Tibial nerve (tissue), 4 donors: ENCODE results near the gene NKD2. TPM values are rescaled to one million over a fixed set of nuclear protein-coding genes. Genes with fewer than 3 reads are reported as not detected.
"Not testable (repeated sequence)": the region's sequence is repeated elsewhere in the genome, so short reads cannot be mapped to it uniquely, and the experiment has no call there.

Source experiments
- DNase-seq, 2 donors: peaks; one replicate each; pipeline ENCODE4 v3.0.0-alpha.2; 2019; ENCODE audit warnings: low spot score in 2 of 2
- H3K27ac ChIP-seq, 4 donors: fragments of 200-600 bp; sonication (generic) in 3 of 4; one replicate each; pipeline ENCODE4 v1.5.1; 2017 to 2019; ENCODE audit warnings: mild to moderate bottlenecking in 1 of 4
- H3K27me3 ChIP-seq, 2 donors: fragments of 200-600 bp; sonication (generic) in 1 of 2; one replicate each; pipeline versions ENCODE4 v1.5.1 to v1.6.0; 2017 to 2019
- H3K36me3 ChIP-seq, 3 donors: fragments of 200-600 bp; sonication (generic); one replicate each; pipeline ENCODE4 v1.5.1; 2018 to 2019
- H3K4me1 ChIP-seq, 4 donors: fragments of 200-600 bp; sonication (generic) in 3 of 4; one replicate each; pipeline ENCODE4 v1.5.1; 2017 to 2019
- H3K4me3 ChIP-seq, 4 donors: fragments of 200-600 bp; sonication (generic) in 3 of 4; one replicate each; pipeline ENCODE4 v1.5.1; 2017 to 2019; ENCODE audit warnings: mild to moderate bottlenecking in 1 of 4, moderate library complexity in 1 of 4
- H3K9me3 ChIP-seq, 4 donors: fragments of 200-600 bp; sonication (generic) in 3 of 4; one replicate each; pipeline ENCODE4 v1.5.1; 2017 to 2019
- EP300 ChIP-seq, 2 donors: sonication (generic); formaldehyde crosslinking; IDR thresholded peaks; one replicate each; pipeline ENCODE4 v1.6.1; 2017; ENCODE audit warnings: antibody characterized with exemption in 2 of 2, mild to moderate bottlenecking in 1 of 2
- POLR2A ChIP-seq, 2 donors: fragments of 450-650 bp; IDR thresholded peaks; one replicate each; pipeline ENCODE4 v1.6.1; 2017; ENCODE audit warnings: antibody characterized with exemption in 2 of 2, mild to moderate bottlenecking in 2 of 2, moderate library complexity in 2 of 2
- WGBS, 2 donors: methylation state at CpG; one replicate each; pipeline ENCODE4 v1.1.5; 2018; 5-methylcytosine and 5-hydroxymethylcytosine counted together
- total RNA-seq, 4 donors: library from RNA; depleted of rRNA; stranded (reverse); fragments of >200 nt; gene quantifications; one replicate each; pipeline ENCODE4 v1.1.0, GENCODE V29; 2016
- TF ChIP-seq, protein P1 (sequence below), 5 experiments: fragments of 200-600 bp in 3 of 5; fragments of 450-650 bp in 2 of 5; sonication (generic) in 3 of 5; IDR thresholded peaks; one replicate each; pipeline ENCODE4 v1.5.1; 2016 to 2019; ENCODE audit warnings: antibody characterized with exemption in 5 of 5, mild to moderate bottlenecking in 3 of 5, moderate library complexity in 2 of 5

Gene NKD2
- total RNA-seq, 4 donors from 2014 or later, result 0.60 to 4.7 TPM; not detected in 2

DNA sequence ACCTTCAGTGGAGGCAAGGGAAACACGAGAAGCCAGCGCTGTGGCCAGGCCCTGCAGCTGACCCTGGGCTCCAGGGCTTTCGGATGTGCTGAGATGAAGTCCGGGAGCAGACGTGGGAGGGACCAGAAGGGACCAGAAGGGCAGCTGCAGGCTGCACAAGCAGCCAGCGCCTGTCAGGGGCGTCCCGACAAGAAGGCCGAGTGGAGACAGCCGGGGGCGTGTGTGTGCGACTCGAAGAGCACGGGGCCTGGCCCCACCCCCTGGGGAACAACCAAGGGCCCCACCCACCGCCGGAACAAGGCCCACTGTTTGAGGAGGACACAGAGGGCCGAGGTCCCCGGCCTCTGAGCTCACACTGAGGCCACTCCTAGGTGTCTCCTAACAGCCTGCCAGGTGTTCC is 71.8 kb downstream of the NKD2 start:
- WGBS, 2 donors, result 38 to 50% methylated on average over 10 to 18 of the region's 18 CpGs
- Histone ChIP-seq H3K27me3 (no peaks in the 10 kb centered on the region), H3K9me3 (no peaks in the 10 kb centered on the region), H3K4me3 (no peak overlapping the region), H3K36me3 (peaks cover 0 to 87% (median 9%) of the 10 kb centered on the region in 3 donors), H3K4me1 (no peaks in the 10 kb centered on the region), H3K27ac (no peak overlapping the region)
- TF ChIP-seq POLR2A (IDR thresholded peaks at IDR 0.05), result no peak
- TF ChIP-seq, protein P1, sequence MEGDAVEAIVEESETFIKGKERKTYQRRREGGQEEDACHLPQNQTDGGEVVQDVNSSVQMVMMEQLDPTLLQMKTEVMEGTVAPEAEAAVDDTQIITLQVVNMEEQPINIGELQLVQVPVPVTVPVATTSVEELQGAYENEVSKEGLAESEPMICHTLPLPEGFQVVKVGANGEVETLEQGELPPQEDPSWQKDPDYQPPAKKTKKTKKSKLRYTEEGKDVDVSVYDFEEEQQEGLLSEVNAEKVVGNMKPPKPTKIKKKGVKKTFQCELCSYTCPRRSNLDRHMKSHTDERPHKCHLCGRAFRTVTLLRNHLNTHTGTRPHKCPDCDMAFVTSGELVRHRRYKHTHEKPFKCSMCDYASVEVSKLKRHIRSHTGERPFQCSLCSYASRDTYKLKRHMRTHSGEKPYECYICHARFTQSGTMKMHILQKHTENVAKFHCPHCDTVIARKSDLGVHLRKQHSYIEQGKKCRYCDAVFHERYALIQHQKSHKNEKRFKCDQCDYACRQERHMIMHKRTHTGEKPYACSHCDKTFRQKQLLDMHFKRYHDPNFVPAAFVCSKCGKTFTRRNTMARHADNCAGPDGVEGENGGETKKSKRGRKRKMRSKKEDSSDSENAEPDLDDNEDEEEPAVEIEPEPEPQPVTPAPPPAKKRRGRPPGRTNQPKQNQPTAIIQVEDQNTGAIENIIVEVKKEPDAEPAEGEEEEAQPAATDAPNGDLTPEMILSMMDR (IDR thresholded peaks at IDR 0.05), result no peak
- no peak for TF ChIP-seq EP300 (IDR thresholded peaks at IDR 0.05)
- DNase-seq, result no peak

DNA sequence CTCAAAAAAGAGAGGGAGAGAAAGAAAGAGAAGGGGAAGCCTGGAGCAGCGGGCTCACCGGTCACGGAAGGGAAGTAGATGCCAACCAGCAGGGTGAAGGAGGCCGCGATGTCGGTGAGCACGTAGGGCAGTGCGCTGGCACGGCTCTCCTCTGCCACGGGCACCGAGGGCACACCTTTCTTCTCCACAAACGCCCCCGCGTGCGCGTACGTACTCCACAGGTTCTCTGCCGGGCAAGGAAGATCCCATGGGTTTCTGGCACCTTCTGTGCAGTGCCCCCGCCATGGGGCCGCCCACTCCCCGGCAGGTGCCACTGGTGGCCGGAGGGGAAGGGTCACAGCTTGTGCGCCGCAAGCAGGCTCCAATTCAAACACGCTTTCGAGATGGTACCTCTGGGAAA is 72.9 kb downstream of the NKD2 start:
- Histone ChIP-seq H3K9me3 (no peaks in the 10 kb centered on the region), H3K36me3 (peaks cover 0 to 87% (median 6%) of the 10 kb centered on the region in 3 donors), H3K4me1 (no peaks in the 10 kb centered on the region), H3K4me3 (no peak overlapping the region), H3K27me3 (no peaks in the 10 kb centered on the region), H3K27ac (no peak overlapping the region)
- TF ChIP-seq POLR2A (IDR thresholded peaks at IDR 0.05) (no peak), EP300 (IDR thresholded peaks at IDR 0.05) (no peak)
- TF ChIP-seq, protein P1 (IDR thresholded peaks at IDR 0.05), result no peak
- WGBS, 2 donors, result 88 to 89% methylated on average over 25 to 26 of the region's 26 CpGs
- no peak for DNase-seq

DNA sequence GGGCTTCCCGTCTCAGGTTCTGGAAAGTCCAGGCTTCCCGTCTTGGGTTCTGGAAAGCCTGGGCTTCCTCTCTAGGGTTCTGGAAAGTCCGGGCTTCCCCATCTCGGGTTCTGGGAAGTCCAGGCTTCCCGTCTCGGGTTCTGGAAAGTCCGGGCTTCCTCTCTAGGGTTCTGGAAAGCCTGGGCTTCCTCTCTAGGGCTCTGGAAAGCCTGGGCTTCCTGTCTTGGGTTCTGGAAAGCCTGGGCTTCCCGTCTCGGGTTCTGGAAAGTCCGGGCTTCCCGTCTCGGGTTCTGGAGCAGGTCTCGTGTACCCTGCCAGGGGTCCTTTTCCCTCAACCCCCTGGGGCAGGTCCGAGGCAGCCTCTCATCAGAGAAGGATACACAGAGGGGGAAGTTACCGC is 74.4 kb downstream of the NKD2 start:
- not testable (repeated sequence) for DNase-seq, H3K9me3 ChIP-seq, H3K27me3 ChIP-seq, H3K4me1 ChIP-seq, H3K27ac ChIP-seq, H3K4me3 ChIP-seq
- peaks cover 0 to 87% (median 6%) of the 10 kb centered on the region in 3 donors for H3K36me3 ChIP-seq
- WGBS, 2 donors, result 82 to 85% methylated on average over 12 to 13 of the region's 15 CpGs

DNA sequence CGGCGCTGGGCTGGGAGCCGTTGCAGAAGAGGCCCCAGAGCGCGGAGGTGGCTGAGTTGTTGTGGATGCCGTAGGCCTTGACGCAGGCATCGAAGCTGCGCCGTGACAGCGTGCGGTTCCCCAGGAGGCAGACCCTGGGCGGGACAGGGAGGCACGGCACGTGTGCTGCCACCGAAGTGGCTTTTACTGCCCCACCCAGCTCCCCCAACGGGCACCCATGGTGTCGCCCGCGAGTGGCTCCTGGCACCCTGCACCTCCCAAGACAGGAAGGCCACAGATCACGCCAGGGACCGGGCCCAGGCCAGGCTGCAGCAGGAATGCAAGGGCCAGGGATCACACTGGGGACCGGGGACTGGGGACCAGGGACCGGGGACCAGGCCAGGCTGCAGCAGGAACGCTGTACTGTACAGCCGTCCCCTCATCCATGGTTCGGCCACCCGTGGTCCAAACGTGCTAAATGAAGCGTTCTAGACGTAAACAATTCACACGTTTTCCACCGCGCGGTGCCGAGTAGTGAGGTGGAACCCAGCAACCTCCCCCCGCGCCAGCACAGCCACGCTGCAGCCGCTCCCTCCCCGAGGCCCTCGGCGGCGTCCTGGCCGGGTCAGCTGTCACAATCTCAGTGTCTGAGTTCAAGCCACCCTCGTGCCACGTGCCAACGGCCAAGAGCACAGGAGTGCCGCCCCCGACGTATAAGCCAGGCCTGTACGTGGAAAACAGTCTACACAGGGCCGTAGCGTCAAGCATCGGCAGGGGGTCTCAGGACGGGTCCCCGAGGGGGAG is 75.4 kb downstream of the NKD2 start:
- H3K4me1 ChIP-seq, result no peaks in the 10 kb centered on the region
- H3K27me3 ChIP-seq, result no peaks in the 10 kb centered on the region
- H3K27ac ChIP-seq, result no peak overlapping the region
- H3K9me3 ChIP-seq, result no peaks in the 10 kb centered on the region
- 90 to 93% methylated on average over 52 to 57 of the region's 57 CpGs for WGBS, 2 donors
- H3K4me3 ChIP-seq, result no peak overlapping the region
- DNase-seq, result no peak
- TF ChIP-seq EP300 (IDR thresholded peaks at IDR 0.05), result no peak
- TF ChIP-seq POLR2A (IDR thresholded peaks at IDR 0.05), result no peak
- TF ChIP-seq, protein P1 (IDR thresholded peaks at IDR 0.05), result no peak
- peaks cover 0 to 87% (median 6%) of the 10 kb centered on the region in 3 donors for H3K36me3 ChIP-seq

DNA sequence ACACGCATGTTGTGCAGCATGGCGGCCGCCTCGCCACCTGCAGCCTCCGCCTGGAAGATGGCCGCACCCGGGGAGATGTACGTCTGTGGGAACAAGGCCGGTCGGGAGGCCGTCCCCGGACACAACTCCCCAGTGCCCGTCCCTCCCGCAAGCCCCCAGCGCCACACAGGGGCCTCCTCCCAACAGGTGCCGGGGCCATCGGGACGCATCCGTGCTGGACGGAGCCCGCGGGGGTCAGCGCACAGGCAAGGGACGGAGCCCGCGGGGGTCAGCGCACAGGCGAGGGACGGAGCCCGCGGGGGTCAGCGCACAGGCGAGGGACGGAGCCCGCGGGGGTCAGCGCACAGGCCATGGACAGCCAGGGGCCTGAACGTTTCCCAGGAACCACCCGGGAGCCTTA is 76.8 kb downstream of the NKD2 start:
- WGBS, 2 donors, result 94% methylated on average over 21 to 33 of the region's 39 CpGs
- TF ChIP-seq, protein P1 (IDR thresholded peaks at IDR 0.05), result no peak
- H3K27ac ChIP-seq, result no peak overlapping the region
- H3K27me3 ChIP-seq, result no peaks in the 10 kb centered on the region
- no peaks in the 10 kb centered on the region for H3K9me3 ChIP-seq
- H3K4me3 ChIP-seq, result no peak overlapping the region
- H3K4me1 ChIP-seq, result no peaks in the 10 kb centered on the region
- H3K36me3 ChIP-seq, result peaks cover 0 to 83% (median 6%) of the 10 kb centered on the region in 3 donors
- no peak for DNase-seq
